ENCODE measurements around the gene AFAP1L2.

AFAP1L2 gene

GRCh38 chr10:114412907-114413797, 8.8 kb upstream of the AFAP1L2 start:
- H3K4me3 ChIP-seq (ENCODE audit: low read depth, low read length) = no peak overlapping the region

GRCh38 chr10:114408968-114409444, 4.7 kb upstream of the AFAP1L2 start:
- H3K4me3 ChIP-seq (ENCODE audit: low read depth, low read length) = no peak overlapping the region

- H3K4me3 ChIP-seq (ENCODE audit: low read depth, low read length) = no peak overlapping the region
Observed at GRCh38 chr10:114408112-114408967, 4.0 kb upstream of the AFAP1L2 start.

GRCh38 chr10:114406455-114406854, 2.2 kb upstream of the AFAP1L2 start:
- no peak overlapping the region for H3K4me3 ChIP-seq (ENCODE audit: low read depth, low read length)

GRCh38 chr10:114405011-114405350, 679 bp upstream of the AFAP1L2 start:
- peak overlapping the region; percentile 51 for H3K4me3 ChIP-seq (ENCODE audit: low read depth, low read length)

GRCh38 chr10:114403541-114404161, 651 bp downstream of the AFAP1L2 start:
- peak overlapping the region; percentile 51 for H3K4me3 ChIP-seq (ENCODE audit: low read depth, low read length)

- peak overlapping the region; percentile 51 for H3K4me3 ChIP-seq (ENCODE audit: low read depth, low read length)
Observed at GRCh38 chr10:114402871-114403540, 1.3 kb downstream of the AFAP1L2 start.

GRCh38 chr10:114402233-114402632, 2.1 kb downstream of the AFAP1L2 start:
- no peak overlapping the region for H3K4me3 ChIP-seq (ENCODE audit: low read depth, low read length)

GRCh38 chr10:114401195-114401791, 3.0 kb downstream of the AFAP1L2 start:
- H3K4me3 ChIP-seq (ENCODE audit: low read depth, low read length) = no peak overlapping the region

- no peak overlapping the region for H3K4me3 ChIP-seq (ENCODE audit: low read depth, low read length)
Observed at GRCh38 chr10:114400091-114400490, 4.2 kb downstream of the AFAP1L2 start.

GRCh38 chr10:114399576-114399975, 4.7 kb downstream of the AFAP1L2 start:
- no peak overlapping the region for H3K4me3 ChIP-seq (ENCODE audit: low read depth, low read length)

- no peak overlapping the region for H3K4me3 ChIP-seq (ENCODE audit: low read depth, low read length)
Observed at GRCh38 chr10:114398587-114399331, 5.5 kb downstream of the AFAP1L2 start.

- no peak overlapping the region for H3K4me3 ChIP-seq (ENCODE audit: low read depth, low read length)
Observed at GRCh38 chr10:114397651-114398145, 6.6 kb downstream of the AFAP1L2 start.

GRCh38 chr10:114396464-114396863, 7.8 kb downstream of the AFAP1L2 start:
- H3K4me3 ChIP-seq (ENCODE audit: low read depth, low read length) = no peak overlapping the region

GRCh38 chr10:114395366-114396022, 8.8 kb downstream of the AFAP1L2 start:
- H3K4me3 ChIP-seq (ENCODE audit: low read depth, low read length) = no peak overlapping the region

- no peak overlapping the region for H3K4me3 ChIP-seq (ENCODE audit: low read depth, low read length)
Observed at GRCh38 chr10:114394531-114394930, 9.8 kb downstream of the AFAP1L2 start.

GRCh38 chr10:114393886-114394285, 10.4 kb downstream of the AFAP1L2 start:
- H3K4me3 ChIP-seq (ENCODE audit: low read depth, low read length) = no peak overlapping the region

GRCh38 chr10:114393482-114393881, 10.8 kb downstream of the AFAP1L2 start:
- no peak overlapping the region for H3K4me3 ChIP-seq (ENCODE audit: low read depth, low read length)

All from iPS-11a (cell line).